K562 (cell line): ENCODE data around the gene RBM3. TPM values are rescaled to one million over a fixed set of nuclear protein-coding genes. Genes with fewer than 3 reads are reported as not detected.

ENCODE experiments used
- GMEB1 ChIP-seq: fragments of 250-450 bp; sonication (Bioruptor Pico); IDR thresholded peaks from 2 replicates; pipeline ENCODE4 v1.4.0; 2020; ENCODE audit warnings: mild to moderate bottlenecking
- HMGN3 ChIP-seq: IDR thresholded peaks from 2 replicates; pipeline ENCODE4 v1.6.1; 2011; ENCODE audit warnings: borderline replicate concordance, low read depth, mild to moderate bottlenecking, mixed read lengths, low read length; ENCODE audit not compliant: insufficient read length; ENCODE audit errors: extremely low read depth
- REST ChIP-seq, 2 experiments: fragments of 450-650 bp; formaldehyde crosslinking in 1 of 2; IDR thresholded peaks; 2 replicates each; pipeline versions ENCODE4 v1.4.0 to v1.6.1; 2014 to 2020; ENCODE audit warnings: mild to moderate bottlenecking in 2 of 2, borderline replicate concordance in 1 of 2, low read depth in 1 of 2
- RREB1 ChIP-seq: fragments of 250-450 bp; sonication (Bioruptor Pico); IDR thresholded peaks from 2 replicates; pipeline ENCODE4 v1.4.0; 2020
- SP1 ChIP-seq: sonication (generic); formaldehyde crosslinking; IDR thresholded peaks from 2 replicates; pipeline ENCODE4 v1.8.1; 2022; ENCODE audit warnings: mild to moderate bottlenecking, missing genetic modification reagents
- STAT5A ChIP-seq: IDR thresholded peaks from 2 replicates; pipeline ENCODE4 v1.6.1; 2012; ENCODE audit warnings: low read length, inconsistent platforms, borderline replicate concordance
- U2AF1 ChIP-seq: fragments of 200-400 bp; formaldehyde crosslinking; optimal IDR thresholded peaks from 2 replicates; pipeline ENCODE3; 2017; ENCODE audit warnings: mild to moderate bottlenecking, low read depth, low read length, moderate library complexity
- YY1 ChIP-seq, 3 experiments: IDR thresholded peaks; 2 replicates each; pipeline ENCODE4 v1.6.1; 2011; ENCODE audit warnings: low read length in 2 of 3, mild to moderate bottlenecking in 2 of 3, moderate library complexity in 2 of 3, borderline replicate concordance in 1 of 3, control low read depth in 1 of 3, low read depth in 1 of 3; ENCODE audit not compliant: insufficient read depth in 3 of 3, insufficient replicate concordance in 2 of 3, control insufficient read depth in 1 of 3, insufficient read length in 1 of 3; ENCODE audit errors: extremely low read depth in 1 of 3
- polyA plus RNA-seq, 8 experiments: library from polyadenylated mRNA; depleted of rRNA in 4 of 8; stranded (reverse) in 5 of 8; unstranded in 3 of 8; fragments of >200 nt; fragmentation: Nextera tagmentation in 2 of 8; fragmentation: Illumina TruSeq in 1 of 8; extraction: Ambion mirVana in 2 of 8; extraction: Trizol in 1 of 8; gene quantifications; 2 replicates each; pipeline versions ENCODE4 v1.2.1 to v1.2.3, GENCODE V29; 2011 to 2014; ENCODE audit warnings: inconsistent platforms in 1 of 8, missing spikeins in 1 of 8
- total RNA-seq, 7 experiments: library from RNA; depleted of rRNA in 6 of 7; stranded (reverse); fragments of >200 nt in 6 of 7; fragmentation: Illumina TruSeq in 2 of 7; extraction: Trizol in 2 of 7; gene quantifications; 2 replicates each; pipeline versions ENCODE4 v1.2.1 to v1.2.3, GENCODE V29; 2011 to 2021; ENCODE audit warnings: low replicate concordance in 1 of 7

RBM3 gene
- total and polyA plus RNA-seq, 9 of the 15 experiments (the other 6 are each of a cell fraction or from before 2014, with no cell fraction given), result 70.3 to 272 (median 209) TPM

DNA sequence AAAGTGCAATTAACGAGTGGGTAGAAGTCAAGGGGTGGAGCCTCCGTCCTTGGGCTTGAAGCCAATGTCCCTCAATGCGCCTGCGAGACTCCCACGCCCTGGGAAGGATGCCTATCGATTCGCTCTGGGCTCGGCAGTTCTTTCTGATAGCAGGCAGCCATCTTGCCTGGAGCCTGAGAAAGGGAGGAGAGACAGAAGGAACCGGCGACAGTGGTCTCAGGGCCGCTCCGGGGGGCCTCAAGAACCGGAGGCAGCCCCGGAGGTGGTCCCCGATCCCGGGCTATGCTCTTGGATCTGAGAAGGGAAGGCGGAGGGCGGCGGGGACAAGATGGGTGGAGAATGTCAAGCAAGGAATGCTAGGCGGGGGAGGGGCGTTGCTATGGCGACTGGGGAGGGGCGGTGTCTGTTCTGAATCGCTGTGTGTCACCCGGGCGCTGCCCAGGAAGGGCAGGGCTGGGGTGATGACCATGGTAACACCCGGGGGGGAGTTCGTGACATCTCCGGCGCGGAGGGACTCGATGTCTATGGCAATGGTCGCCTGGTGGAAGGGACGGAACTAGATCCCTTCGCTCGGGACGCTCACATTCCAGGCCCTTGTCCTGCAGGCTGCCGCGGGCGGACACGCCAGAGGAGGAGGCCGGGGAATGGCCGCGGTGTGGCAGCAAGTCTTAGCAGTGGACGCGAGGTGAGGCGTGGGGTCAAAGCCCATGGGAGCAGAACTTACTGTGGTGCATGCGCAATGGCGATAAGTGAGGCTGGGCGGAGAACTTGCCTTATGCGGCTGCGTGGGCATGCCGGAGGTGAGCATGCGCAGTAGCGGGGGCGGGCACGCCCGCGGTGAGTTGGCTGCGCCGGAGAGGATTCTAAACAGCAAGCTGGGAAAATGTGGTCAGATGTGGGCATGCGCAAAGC lies 23.3 kb downstream of the RBM3 start, which contains the start of gene WDR13 (continued):
- TF ChIP-seq REST (IDR thresholded peaks at IDR 0.05; ENCODE audit: borderline replicate concordance) (peak; percentile 94), REST (CRISPR knock-in tag; IDR thresholded peaks at IDR 0.05; ENCODE audit: low read depth) (no peak), YY1 (IDR thresholded peaks at IDR 0.05; ENCODE audit: borderline replicate concordance in 1 of 3, control insufficient read depth in 1 of 3, extremely low read depth in 1 of 3, insufficient read depth in 3 of 3, insufficient read length in 1 of 3, insufficient replicate concordance in 2 of 3, low read depth in 1 of 3, low read length in 2 of 3) (peak; percentile 88 to 98 (median 96)), RREB1 (peak; percentile 33; the same call in 1 of the 2 replicates), HMGN3 (peak; percentile 20), U2AF1 (no peak), GMEB1 (CRISPR knock-in tag) (peak; percentile 65), SP1 (CRISPR knock-in tag) (peak; percentile 76), STAT5A (peak; percentile 26; the same call in 1 of the 2 replicates)
